GM12873 (cell line): ENCODE measurements around the gene CAMK1D.

Experiments
- TF ChIP-seq, protein P1 (sequence below): IDR thresholded peaks from 2 replicates; pipeline ENCODE4 v1.5.1; 2012; ENCODE audit warnings: low read depth, mild to moderate bottlenecking, moderate library complexity, low read length, control low read depth; ENCODE audit not compliant: insufficient read depth; ENCODE audit errors: missing control alignments

CAMK1D gene

DNA sequence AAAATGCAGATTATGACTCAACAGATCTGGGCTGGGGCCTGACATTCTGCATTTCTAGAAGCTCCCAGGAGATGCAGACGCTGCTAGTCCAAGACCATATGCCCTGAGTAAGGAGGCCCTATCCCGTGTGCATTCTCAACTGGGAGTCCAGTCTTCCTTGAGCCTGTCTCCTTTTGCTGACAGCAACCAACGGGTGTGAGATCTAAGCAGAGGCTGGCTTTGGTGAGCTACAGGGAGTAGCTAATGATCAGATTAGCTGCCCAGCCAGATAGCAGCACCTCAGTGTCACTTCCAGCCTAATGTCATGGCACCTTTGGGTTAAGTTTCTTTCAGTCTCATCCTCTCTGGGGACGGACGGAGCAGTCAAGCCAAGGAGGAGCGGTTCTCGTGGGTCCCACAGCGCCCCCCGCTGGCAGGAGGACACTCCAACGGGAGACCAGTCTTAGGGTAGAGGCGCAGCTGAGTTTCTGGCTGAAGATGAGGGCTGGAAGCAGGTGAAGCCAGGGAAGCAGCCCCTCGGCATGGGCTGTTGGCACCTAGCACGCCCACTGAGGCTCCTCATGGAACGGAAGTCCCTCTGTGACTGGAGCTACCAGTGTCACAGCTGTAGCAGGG, 498.1 kb downstream of the CAMK1D start:
- TF ChIP-seq, protein P1, sequence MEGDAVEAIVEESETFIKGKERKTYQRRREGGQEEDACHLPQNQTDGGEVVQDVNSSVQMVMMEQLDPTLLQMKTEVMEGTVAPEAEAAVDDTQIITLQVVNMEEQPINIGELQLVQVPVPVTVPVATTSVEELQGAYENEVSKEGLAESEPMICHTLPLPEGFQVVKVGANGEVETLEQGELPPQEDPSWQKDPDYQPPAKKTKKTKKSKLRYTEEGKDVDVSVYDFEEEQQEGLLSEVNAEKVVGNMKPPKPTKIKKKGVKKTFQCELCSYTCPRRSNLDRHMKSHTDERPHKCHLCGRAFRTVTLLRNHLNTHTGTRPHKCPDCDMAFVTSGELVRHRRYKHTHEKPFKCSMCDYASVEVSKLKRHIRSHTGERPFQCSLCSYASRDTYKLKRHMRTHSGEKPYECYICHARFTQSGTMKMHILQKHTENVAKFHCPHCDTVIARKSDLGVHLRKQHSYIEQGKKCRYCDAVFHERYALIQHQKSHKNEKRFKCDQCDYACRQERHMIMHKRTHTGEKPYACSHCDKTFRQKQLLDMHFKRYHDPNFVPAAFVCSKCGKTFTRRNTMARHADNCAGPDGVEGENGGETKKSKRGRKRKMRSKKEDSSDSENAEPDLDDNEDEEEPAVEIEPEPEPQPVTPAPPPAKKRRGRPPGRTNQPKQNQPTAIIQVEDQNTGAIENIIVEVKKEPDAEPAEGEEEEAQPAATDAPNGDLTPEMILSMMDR = peak; percentile 63

GRCh38 chr10:12848439-12849173, 499.3 kb downstream of the CAMK1D start:
- TF ChIP-seq, protein P1 = no peak

DNA sequence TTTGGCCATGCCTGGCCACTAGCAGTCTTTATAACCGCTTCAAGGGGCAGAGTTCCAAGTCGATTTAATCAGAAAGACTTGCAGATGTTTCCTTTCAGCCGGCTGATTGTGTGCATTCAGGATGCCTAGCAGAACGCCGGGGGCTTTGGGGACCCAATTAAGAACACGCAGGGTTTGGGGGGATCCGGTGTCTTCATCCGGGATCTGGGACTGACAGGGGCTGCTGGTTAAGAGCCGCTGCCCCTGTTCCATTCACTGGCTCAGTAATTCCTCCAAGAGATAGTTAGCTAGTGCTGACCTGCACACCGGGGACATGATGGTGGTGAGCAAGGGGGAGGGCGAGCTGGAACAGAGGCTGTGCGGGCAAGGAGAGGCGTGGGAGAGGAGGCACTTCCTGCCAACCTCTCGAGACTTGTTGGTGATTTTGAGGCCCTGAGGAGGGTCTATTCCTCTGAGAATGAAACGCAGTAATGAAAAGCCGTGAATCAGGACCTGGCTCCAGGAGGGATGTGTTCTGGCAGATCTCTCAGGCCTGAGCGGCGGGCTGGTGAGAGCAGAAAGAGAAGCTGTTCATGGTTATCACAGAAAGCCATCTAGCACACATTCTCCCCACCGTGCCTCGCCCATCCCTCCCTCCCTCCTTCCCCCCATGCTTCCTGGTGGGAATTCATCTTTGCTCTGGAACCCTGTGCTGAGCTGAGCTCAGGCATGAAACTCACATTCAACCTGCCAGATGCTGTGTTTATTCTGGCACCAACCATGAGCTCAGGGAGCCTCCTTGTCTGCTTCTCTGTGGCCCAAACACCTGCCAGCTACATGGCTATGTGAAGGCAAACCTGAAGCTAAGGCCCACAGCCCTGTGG, 500.2 kb downstream of the CAMK1D start:
- TF ChIP-seq, protein P1 = no peak

GRCh38 chr10:12852687-12853086, 503.3 kb downstream of the CAMK1D start:
- TF ChIP-seq, protein P1 = no peak

DNA sequence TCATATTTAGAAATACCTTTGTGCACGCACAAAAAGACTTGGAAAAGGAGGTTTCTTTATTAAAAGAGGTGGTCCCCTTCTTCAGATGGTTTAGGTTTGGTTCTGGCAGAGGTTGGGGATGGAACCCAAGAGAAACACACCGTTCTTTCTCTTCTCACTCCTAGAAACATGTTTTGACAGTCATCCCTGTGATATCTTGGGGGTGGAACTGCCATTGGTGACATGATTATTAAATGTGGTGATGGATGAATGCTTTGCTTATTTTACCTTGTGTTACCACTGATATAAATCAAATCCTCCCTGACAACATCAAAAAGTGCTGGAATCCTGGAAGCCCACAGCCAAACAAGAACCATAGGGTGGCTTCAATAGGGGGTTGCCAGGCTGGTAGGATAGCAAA, 505.6 kb downstream of the CAMK1D start:
- TF ChIP-seq, protein P1 = no peak

DNA sequence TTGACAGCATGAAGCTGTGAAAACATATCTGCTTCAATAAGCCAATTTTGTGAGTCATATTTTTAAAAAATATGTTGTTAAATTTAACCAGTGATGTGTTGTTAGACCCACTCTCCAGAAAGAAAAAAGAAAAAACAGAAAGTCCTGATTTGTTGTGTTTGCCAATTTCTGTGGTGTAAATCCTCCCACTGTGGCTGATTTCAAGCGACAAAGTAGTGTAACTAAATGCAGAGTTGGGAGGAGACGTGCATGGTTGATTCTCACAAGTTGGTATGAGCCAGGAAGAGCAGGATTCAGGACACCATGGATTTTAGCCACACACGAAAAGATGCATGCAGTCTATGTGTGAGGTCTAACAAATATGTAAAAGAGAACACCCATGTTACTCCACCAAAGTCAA, 513.1 kb downstream of the CAMK1D start:
- TF ChIP-seq, protein P1 = no peak

DNA sequence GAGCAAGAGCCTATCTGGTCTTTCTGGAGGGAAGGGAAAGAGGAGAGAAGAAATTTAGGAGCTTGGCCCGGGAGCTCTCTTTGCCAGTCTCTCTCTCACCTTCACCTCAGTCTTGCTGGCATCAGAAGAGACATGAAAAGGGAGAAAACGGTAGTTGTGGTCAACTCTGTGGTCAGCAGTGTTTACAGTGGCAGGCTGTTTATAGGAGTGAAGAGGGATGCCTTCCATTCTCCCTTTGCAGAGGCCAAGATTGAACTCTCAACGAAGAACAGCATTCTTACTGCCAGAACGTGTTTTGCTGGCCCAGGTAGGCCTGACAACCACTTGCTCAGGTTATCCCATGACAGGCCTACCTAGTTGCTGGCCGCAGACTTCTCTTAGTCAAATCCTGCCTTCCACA, 518.9 kb downstream of the CAMK1D start:
- TF ChIP-seq, protein P1 = no peak
